Skin epidermis (tissue), 12 donors: Measurements from ENCODE around the gene NAA50.

Experiments used
- H3K27ac ChIP-seq, 21 experiments: fragments of 200-600 bp; sonication (generic) in 11 of 21; one replicate each; pipeline ENCODE4 v1.5.0; 2020; ENCODE audit warnings: mild to moderate bottlenecking in 3 of 21, inconsistent platforms in 2 of 21, moderate library complexity in 2 of 21
- H3K4me3 ChIP-seq, 7 experiments: fragments of 200-600 bp; sonication (generic) in 2 of 7; one replicate each; pipeline ENCODE4 v1.5.0; 2020; ENCODE audit warnings: inconsistent platforms in 2 of 7, mild to moderate bottlenecking in 2 of 7, moderate library complexity in 1 of 7

The NAA50 gene

GRCh38 chr3:113744941-113745755, 901 bp downstream of the NAA50 start:
- Histone ChIP-seq H3K4me3 (peak overlapping the region; percentile 61 to 95 (median 90)), H3K27ac (peak overlapping the region; percentile 79 to 99 (median 97))

- H3K4me3 ChIP-seq = no peak overlapping the region
- H3K27ac ChIP-seq = peak overlapping the region in 4 of 21 experiments; percentile 23 to 97 (median 63)
These were observed 2.9 kb downstream of the NAA50 start for GRCh38 chr3:113743006-113743630.

GRCh38 chr3:113741620-113742019, 4.4 kb downstream of the NAA50 start:
- H3K27ac ChIP-seq = peak overlapping the region in 3 of 21 experiments; percentile 9 to 97 (median 45)
- no peak overlapping the region for H3K4me3 ChIP-seq

- peak overlapping the region in 3 of 21 experiments; percentile 9 to 97 (median 45) for H3K27ac ChIP-seq
These were observed 5.0 kb downstream of the NAA50 start for GRCh38 chr3:113741086-113741485.

GRCh38 chr3:113736548-113737089, 9.4 kb downstream of the NAA50 start:
- Histone ChIP-seq H3K4me3 (no peak overlapping the region), H3K27ac (peak overlapping the region in 4 of 21 experiments; percentile 2 to 67 (median 31))

More at GRCh38 chr3:113741086-113741485, 5.0 kb downstream of the NAA50 start:
- no peak overlapping the region for H3K4me3 ChIP-seq

- Histone ChIP-seq H3K4me3 (no peak overlapping the region), H3K27ac (no peak overlapping the region)
These were observed 14.4 kb downstream of the NAA50 start for GRCh38 chr3:113731694-113732093.

- Histone ChIP-seq H3K4me3 (no peak overlapping the region), H3K27ac (no peak overlapping the region)
These were observed 15.5 kb downstream of the NAA50 start for GRCh38 chr3:113730550-113730949.

GRCh38 chr3:113728661-113729060, 17.4 kb downstream of the NAA50 start:
- Histone ChIP-seq H3K4me3 (no peak overlapping the region), H3K27ac (no peak overlapping the region)

GRCh38 chr3:113721636-113722035, 24.4 kb downstream of the NAA50 start:
- no peak overlapping the region for H3K27ac ChIP-seq
- no peak overlapping the region for H3K4me3 ChIP-seq

- H3K27ac ChIP-seq = no peak overlapping the region
- no peak overlapping the region for H3K4me3 ChIP-seq
These were observed 26.3 kb downstream of the NAA50 start for GRCh38 chr3:113719758-113720157.

GRCh38 chr3:113719294-113719693, 26.8 kb downstream of the NAA50 start:
- Histone ChIP-seq H3K4me3 (no peak overlapping the region), H3K27ac (no peak overlapping the region)

- Histone ChIP-seq H3K4me3 (no peak overlapping the region), H3K27ac (no peak overlapping the region)
These were observed 28.2 kb downstream of the NAA50 start for GRCh38 chr3:113717818-113718217.

- Histone ChIP-seq H3K27ac (no peak overlapping the region), H3K4me3 (no peak overlapping the region)
These were observed 28.7 kb downstream of the NAA50 start for GRCh38 chr3:113717308-113717707.

GRCh38 chr3:113714702-113715101, 31.3 kb downstream of the NAA50 start:
- no peak overlapping the region for H3K27ac ChIP-seq
- H3K4me3 ChIP-seq = no peak overlapping the region

GRCh38 chr3:113712129-113712528, 33.9 kb downstream of the NAA50 start:
- Histone ChIP-seq H3K4me3 (no peak overlapping the region), H3K27ac (no peak overlapping the region)

- Histone ChIP-seq H3K4me3 (no peak overlapping the region), H3K27ac (no peak overlapping the region)
These were observed 38.2 kb downstream of the NAA50 start for GRCh38 chr3:113707835-113708234.

- H3K27ac ChIP-seq = peak overlapping the region in 4 of 21 experiments; percentile 16 to 49 (median 32)
- peak overlapping the region; percentile 2 to 33 (median 18) for H3K4me3 ChIP-seq
These were observed 47.1 kb downstream of the NAA50 start for GRCh38 chr3:113698956-113699355.

GRCh38 chr3:113698213-113698742, 47.8 kb downstream of the NAA50 start:
- peak overlapping the region in 7 of 21 experiments; percentile 16 to 100 (median 49) for H3K27ac ChIP-seq

GRCh38 chr3:113697500-113698090, 48.5 kb downstream of the NAA50 start:
- Histone ChIP-seq H3K27ac (peak overlapping the region in 20 of 21 experiments; percentile 64 to 100 (median 98)), H3K4me3 (peak overlapping the region; percentile 51 to 100 (median 93))

More at GRCh38 chr3:113698213-113698742, 47.8 kb downstream of the NAA50 start:
- peak overlapping the region in 1 of 7 experiments; percentile 89 for H3K4me3 ChIP-seq
